KMS-11 (cell line): Measurements from ENCODE around the gene WDR64.

Source experiments
- H2AFZ ChIP-seq: fragments of 200-600 bp; sonication (generic); 2 replicates; pipeline ENCODE4 v1.6.1; 2016; ENCODE audit warnings: antibody characterized with exemption, mixed run types, low read depth
- H3K27ac ChIP-seq: fragments of 200-600 bp; sonication (generic); 2 replicates; pipeline ENCODE4 v1.6.1; 2016; ENCODE audit warnings: mild to moderate bottlenecking, mixed run types
- H3K27me3 ChIP-seq: fragments of 200-600 bp; sonication (generic); 2 replicates; pipeline ENCODE4 v1.6.1; 2017; ENCODE audit warnings: mild to moderate bottlenecking, low read depth, mixed run types, moderate library complexity; ENCODE audit not compliant: insufficient read depth
- H3K36me3 ChIP-seq: fragments of 200-600 bp; sonication (generic); 2 replicates; pipeline ENCODE4 v1.6.1; 2017; ENCODE audit warnings: mild to moderate bottlenecking, mixed run types; ENCODE audit not compliant: insufficient read depth
- H3K4me1 ChIP-seq: fragments of 200-600 bp; sonication (generic); 2 replicates; pipeline ENCODE4 v1.6.1; 2016; ENCODE audit warnings: mild to moderate bottlenecking, low read depth, mixed run types; ENCODE audit not compliant: poor library complexity, severe bottlenecking
- H3K4me2 ChIP-seq: fragments of 200-600 bp; sonication (generic); 2 replicates; pipeline ENCODE4 v1.7.0; 2016; ENCODE audit warnings: mild to moderate bottlenecking, mixed run types
- H3K4me3 ChIP-seq: fragments of 200-600 bp; sonication (generic); IDR thresholded peaks from 2 replicates; pipeline ENCODE4 v1.6.1; 2017; ENCODE audit warnings: low read depth, low read length, mixed read lengths; ENCODE audit not compliant: insufficient read depth
- H3K79me2 ChIP-seq: fragments of 200-600 bp; sonication (generic); 2 replicates; pipeline ENCODE4 v1.6.1; 2016; ENCODE audit warnings: low read depth, mixed run types; ENCODE audit not compliant: insufficient read depth
- H3K9ac ChIP-seq: fragments of 200-600 bp; sonication (generic); 2 replicates; pipeline ENCODE4 v1.6.1; 2016; ENCODE audit warnings: mild to moderate bottlenecking, mixed run types
- H4K20me1 ChIP-seq: fragments of 200-600 bp; sonication (generic); 2 replicates; pipeline ENCODE4 v1.6.1; 2016; ENCODE audit warnings: mild to moderate bottlenecking, mixed run types; ENCODE audit not compliant: insufficient read depth
- TF ChIP-seq, protein P1 (sequence below): fragments of 200-600 bp; sonication (generic); conservative IDR thresholded peaks from 2 replicates; pipeline ENCODE4 v1.6.1; 2017; ENCODE audit warnings: low read depth, mild to moderate bottlenecking, antibody characterized with exemption, low read length, moderate library complexity, mixed read lengths

The WDR64 gene

DNA sequence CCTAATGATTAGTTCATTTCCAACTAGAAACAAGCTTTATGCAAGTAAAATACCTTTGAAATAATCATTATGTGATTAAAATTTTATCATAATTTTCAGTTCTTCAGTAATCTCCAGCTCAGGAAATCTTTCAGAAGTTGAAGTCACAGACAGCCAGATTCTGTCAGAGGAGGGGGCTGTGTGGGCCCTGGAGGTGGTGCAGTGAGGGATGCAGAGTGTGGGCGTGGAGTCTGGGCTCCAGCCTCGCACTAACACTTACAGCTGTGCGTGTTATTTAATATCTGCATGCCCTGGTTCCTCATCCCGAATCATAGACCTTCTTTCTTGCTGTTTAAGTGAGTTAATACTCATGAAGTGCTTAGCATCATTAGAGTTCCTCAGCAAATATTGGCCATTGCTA lies 23.9 kb downstream of the WDR64 start:
- Histone ChIP-seq H3K27ac (no peak overlapping the region), H4K20me1 (no peaks in the 10 kb centered on the region), H3K36me3 (no peaks in the 10 kb centered on the region), H3K4me2 (no peak overlapping the region), H3K9ac (no peak overlapping the region), H3K4me3 (no peak overlapping the region), H3K27me3 (no peaks in the 10 kb centered on the region), H2AFZ (no peak overlapping the region), H3K79me2 (no peaks in the 10 kb centered on the region), H3K4me1 (peaks cover 28% of the 10 kb centered on the region)
- TF ChIP-seq, protein P1, sequence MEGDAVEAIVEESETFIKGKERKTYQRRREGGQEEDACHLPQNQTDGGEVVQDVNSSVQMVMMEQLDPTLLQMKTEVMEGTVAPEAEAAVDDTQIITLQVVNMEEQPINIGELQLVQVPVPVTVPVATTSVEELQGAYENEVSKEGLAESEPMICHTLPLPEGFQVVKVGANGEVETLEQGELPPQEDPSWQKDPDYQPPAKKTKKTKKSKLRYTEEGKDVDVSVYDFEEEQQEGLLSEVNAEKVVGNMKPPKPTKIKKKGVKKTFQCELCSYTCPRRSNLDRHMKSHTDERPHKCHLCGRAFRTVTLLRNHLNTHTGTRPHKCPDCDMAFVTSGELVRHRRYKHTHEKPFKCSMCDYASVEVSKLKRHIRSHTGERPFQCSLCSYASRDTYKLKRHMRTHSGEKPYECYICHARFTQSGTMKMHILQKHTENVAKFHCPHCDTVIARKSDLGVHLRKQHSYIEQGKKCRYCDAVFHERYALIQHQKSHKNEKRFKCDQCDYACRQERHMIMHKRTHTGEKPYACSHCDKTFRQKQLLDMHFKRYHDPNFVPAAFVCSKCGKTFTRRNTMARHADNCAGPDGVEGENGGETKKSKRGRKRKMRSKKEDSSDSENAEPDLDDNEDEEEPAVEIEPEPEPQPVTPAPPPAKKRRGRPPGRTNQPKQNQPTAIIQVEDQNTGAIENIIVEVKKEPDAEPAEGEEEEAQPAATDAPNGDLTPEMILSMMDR, result no peak

DNA sequence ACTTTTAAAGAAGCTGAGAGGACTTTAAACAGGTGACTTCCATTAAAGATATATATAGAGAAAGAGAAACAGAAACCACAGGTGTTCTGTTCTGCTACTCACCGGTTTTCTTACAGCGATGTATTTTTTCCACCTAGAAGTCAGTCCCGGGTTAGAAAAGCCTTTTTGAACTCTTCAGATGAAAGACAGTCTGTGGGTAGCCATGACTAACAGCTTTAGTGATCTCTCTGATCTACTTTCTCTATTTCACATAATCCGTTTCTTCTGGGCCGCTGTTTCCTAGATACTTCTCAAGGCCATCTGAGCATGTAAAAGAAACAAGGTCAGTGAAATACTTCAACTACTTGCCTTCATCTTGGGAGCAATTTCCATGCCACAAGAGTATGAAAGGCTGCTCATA lies 25.1 kb downstream of the WDR64 start:
- H3K27ac ChIP-seq, result peak overlapping the region; percentile 59

DNA sequence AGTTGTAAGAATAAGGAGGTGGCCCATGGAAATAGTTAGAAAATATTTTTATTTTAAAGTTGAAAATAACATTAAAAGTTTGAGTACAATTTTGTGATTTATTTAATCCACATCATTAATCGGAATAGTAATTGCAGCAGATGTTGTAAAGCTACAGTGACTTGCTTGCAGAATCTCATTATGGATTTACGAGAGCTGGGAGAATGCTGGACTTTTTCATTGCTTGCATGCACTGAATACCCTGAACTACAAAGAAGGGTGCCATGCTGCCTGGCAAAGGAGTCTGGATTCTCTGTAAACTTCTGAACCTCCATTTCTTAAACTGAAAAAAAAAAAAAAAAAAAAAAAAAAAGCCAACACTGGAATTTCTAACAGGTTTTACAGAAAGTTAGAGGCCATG lies 26.5 kb downstream of the WDR64 start:
- H3K79me2 ChIP-seq, result no peaks in the 10 kb centered on the region
- H3K36me3 ChIP-seq, result no peaks in the 10 kb centered on the region
- H3K4me3 ChIP-seq, result no peak overlapping the region
- no peak overlapping the region for H2AFZ ChIP-seq
- H3K27ac ChIP-seq, result no peak overlapping the region; the same call in 1 of the 2 replicates
- no peaks in the 10 kb centered on the region for H3K27me3 ChIP-seq
- H3K9ac ChIP-seq, result no peak overlapping the region
- H4K20me1 ChIP-seq, result no peaks in the 10 kb centered on the region
- H3K4me1 ChIP-seq, result peaks cover 28% of the 10 kb centered on the region
- no peak overlapping the region; the same call in 1 of the 2 replicates for H3K4me2 ChIP-seq
- TF ChIP-seq, protein P1, result no peak

More for the DNA sequence above, 25.1 kb downstream of the WDR64 start:
- Histone ChIP-seq H3K36me3 (no peaks in the 10 kb centered on the region), H2AFZ (peak overlapping the region; percentile 28), H3K4me3 (no peak overlapping the region), H3K4me2 (peak overlapping the region; percentile 59), H3K4me1 (peaks cover 28% of the 10 kb centered on the region), H3K27me3 (no peaks in the 10 kb centered on the region), H4K20me1 (no peaks in the 10 kb centered on the region), H3K9ac (peak overlapping the region; percentile 3; the same call in 1 of the 2 replicates), H3K79me2 (no peaks in the 10 kb centered on the region)
- TF ChIP-seq, protein P1, result no peak

DNA sequence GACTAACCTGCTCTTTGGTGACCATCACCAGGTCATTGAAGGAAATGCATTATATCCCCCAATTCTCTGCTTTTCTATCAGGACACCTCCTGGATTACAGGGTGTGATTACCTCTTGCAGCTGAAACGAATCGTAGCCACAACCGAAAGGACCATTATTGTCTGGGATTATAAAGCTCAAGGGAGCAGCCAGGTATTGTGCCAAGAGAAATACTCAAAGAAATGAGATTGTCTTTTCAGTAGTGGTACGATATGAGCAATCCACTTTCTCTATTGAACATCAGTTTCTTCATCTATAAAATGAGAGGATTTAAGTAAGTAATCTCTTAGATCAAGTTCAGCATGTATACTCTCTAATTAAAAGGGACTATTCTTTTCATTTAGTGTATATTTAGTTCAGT lies 27.3 kb downstream of the WDR64 start:
- Histone ChIP-seq H3K4me2 (no peak overlapping the region), H3K79me2 (no peaks in the 10 kb centered on the region), H3K27me3 (no peaks in the 10 kb centered on the region), H3K4me3 (no peak overlapping the region), H2AFZ (no peak overlapping the region), H3K9ac (no peak overlapping the region), H3K36me3 (no peaks in the 10 kb centered on the region), H3K4me1 (peaks cover 28% of the 10 kb centered on the region), H4K20me1 (no peaks in the 10 kb centered on the region), H3K27ac (no peak overlapping the region)
- TF ChIP-seq, protein P1, result no peak
